ENCODE results near the gene GOLGA8J. TPM values are rescaled to one million over a fixed set of nuclear protein-coding genes. Genes with fewer than 3 reads are reported as not detected.

GOLGA8J gene
- not detected in 2 replicates for total RNA-seq

GRCh38 chr15:30082655-30083054 is at the start of gene GOLGA8J:
TSS of gene GOLGA8J (plus strand) at chr15:30082955. CDS start at chr15:30083053, 98 bp downstream.

GRCh38 chr15:30134751-30135150 is 52.0 kb downstream of the GOLGA8J start, which contains the start of gene GOLGA8T:
TSS of gene GOLGA8T (plus strand) at chr15:30135051. CDS start at chr15:30135149, 98 bp downstream.

Other genes with a start within 250 kb of the GOLGA8J start
- not detected in 2 replicates for gene GOLGA8T, start 52.1 kb downstream of the GOLGA8J start, total RNA-seq

Measured in smooth muscle cell of the umbilical artery (primary cell).